Measurements from ENCODE around the gene MSX1. TPM values are rescaled to one million over a fixed set of nuclear protein-coding genes. Genes with fewer than 3 reads are reported as not detected.
A peak's percentile ranks its signal among the peaks of the same experiment; 100 is the strongest.

The MSX1 gene
- polyA plus RNA-seq, 1 donor from 2014 or later: 2.8 TPM

GRCh38 chr4:4853371-4853823 lies 6.1 kb upstream of the MSX1 start:
- Histone ChIP-seq H2AFZ (ENCODE audit: low read depth, low read length) (no peak overlapping the region), H3K9me2 (ENCODE audit: insufficient read depth, low read length) (no peaks in the 10 kb centered on the region), H3K4me3 (ENCODE audit: low read length) (peak overlapping the region; percentile 43), H3K9ac (ENCODE audit: low read length) (no peak overlapping the region), H3K9me3 (ENCODE audit: low read length) (no peaks in the 10 kb centered on the region), H3F3A (ENCODE audit: insufficient read depth, low read length, poor library complexity, severe bottlenecking) (no peaks in the 10 kb centered on the region), H3K27me3 (ENCODE audit: insufficient read depth, low read depth, low read length) (peaks cover 83% of the 10 kb centered on the region), H3K4me2 (ENCODE audit: low read length) (no peak overlapping the region), H3K27ac (ENCODE audit: low read length) (no peak overlapping the region), H3K79me2 (replicated peaks; ENCODE audit: insufficient read depth, low read length) (no peaks in the 10 kb centered on the region), H4K20me1 (ENCODE audit: insufficient read depth) (no peaks in the 10 kb centered on the region), H3K36me3 (ENCODE audit: insufficient read depth, low read length) (no peaks in the 10 kb centered on the region)
- TF ChIP-seq REST (IDR thresholded peaks at IDR 0.05; ENCODE audit: borderline replicate concordance): no peak
- TF ChIP-seq RAD21 (conservative IDR thresholded peaks at IDR 0.05): no peak
- no peak for TF ChIP-seq EP300 (conservative IDR thresholded peaks at IDR 0.05; ENCODE audit: poor library complexity, severe bottlenecking)
- no peak for TF ChIP-seq SMC3 (conservative IDR thresholded peaks at IDR 0.05; ENCODE audit: poor library complexity)
- TF ChIP-seq EZH2 (IDR thresholded peaks at IDR 0.05; ENCODE audit: borderline replicate concordance, insufficient read depth, low read length, poor library complexity, severe bottlenecking): no peak

DNA sequence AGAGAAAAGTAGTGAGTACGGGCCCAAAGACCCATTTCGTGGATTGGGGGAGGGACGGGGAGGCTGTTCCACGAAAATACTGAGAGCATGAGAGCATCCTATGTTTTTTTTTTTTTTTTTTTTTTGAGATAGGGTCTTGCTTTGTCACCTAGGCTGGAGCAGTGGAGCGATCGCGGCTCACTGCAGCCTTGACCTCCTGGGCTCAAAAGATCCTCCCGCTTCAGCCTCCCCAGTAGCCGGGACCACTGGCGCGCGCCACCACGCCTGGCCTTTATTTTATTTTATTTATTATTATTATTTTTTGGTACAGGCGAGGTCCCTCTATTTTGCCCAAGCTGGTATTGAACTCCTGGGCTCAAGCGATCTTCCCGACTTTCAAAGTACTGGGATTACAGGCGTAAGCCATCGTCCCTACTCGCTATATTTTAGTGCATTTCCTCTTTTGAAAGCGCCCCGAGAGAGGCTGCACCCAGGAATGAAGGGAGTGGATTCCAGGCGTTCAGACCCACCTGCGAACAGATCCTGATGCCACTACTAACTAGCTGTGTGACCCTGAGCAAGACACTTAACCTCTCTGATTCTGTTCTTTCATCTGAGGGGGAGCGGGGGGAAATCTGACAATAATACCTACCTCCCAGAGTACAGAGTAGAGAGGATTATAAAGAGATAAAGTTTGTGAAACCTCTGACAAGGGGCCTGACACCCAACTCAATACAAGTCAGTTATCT lies 5.4 kb upstream of the MSX1 start:
- Histone ChIP-seq H3K4me2 (ENCODE audit: low read length) (no peak overlapping the region), H2AFZ (ENCODE audit: low read depth, low read length) (no peak overlapping the region), H3K27ac (ENCODE audit: low read length) (no peak overlapping the region)

More for the DNA sequence above, 5.4 kb upstream of the MSX1 start:
- no peak overlapping the region for H3K9ac ChIP-seq (ENCODE audit: low read length)
- peaks cover 90% of the 10 kb centered on the region for H3K27me3 ChIP-seq (ENCODE audit: insufficient read depth, low read depth, low read length)
- H4K20me1 ChIP-seq (ENCODE audit: insufficient read depth): no peaks in the 10 kb centered on the region
- H3K9me2 ChIP-seq (ENCODE audit: insufficient read depth, low read length): no peaks in the 10 kb centered on the region
- no peaks in the 10 kb centered on the region for H3F3A ChIP-seq (ENCODE audit: insufficient read depth, low read length, poor library complexity, severe bottlenecking)
- no peak overlapping the region for H3K4me3 ChIP-seq (ENCODE audit: low read length)
- no peaks in the 10 kb centered on the region for H3K79me2 ChIP-seq (replicated peaks; ENCODE audit: insufficient read depth, low read length)
- H3K9me3 ChIP-seq (ENCODE audit: low read length): no peaks in the 10 kb centered on the region
- no peak for TF ChIP-seq TAF1 (IDR thresholded peaks at IDR 0.05; ENCODE audit: low read depth)
- TF ChIP-seq RAD21 (conservative IDR thresholded peaks at IDR 0.05): no peak
- no peak for TF ChIP-seq EZH2 (IDR thresholded peaks at IDR 0.05; ENCODE audit: borderline replicate concordance, insufficient read depth, low read length, poor library complexity, severe bottlenecking)
- TF ChIP-seq SMC3 (conservative IDR thresholded peaks at IDR 0.05; ENCODE audit: poor library complexity): no peak
- TF ChIP-seq CTCF (IDR thresholded peaks at IDR 0.05; ENCODE audit: poor library complexity, severe bottlenecking): no peak
- TF ChIP-seq POLR2AphosphoS5 (IDR thresholded peaks at IDR 0.05): no peak
- TF ChIP-seq REST (IDR thresholded peaks at IDR 0.05; ENCODE audit: borderline replicate concordance): no peak
- no peaks in the 10 kb centered on the region for H3K36me3 ChIP-seq (ENCODE audit: insufficient read depth, low read length)
